Activated naive CD4-positive, alpha-beta T cell treated with anti-CD3 and anti-CD28 coated beads, Interleukin-2, amount 50 U/mL, for 24 hours (primary cell): ENCODE measurements around the gene PAH.

Experiments used
- H3K27ac Mint-ChIP-seq: one replicate; pipeline ENCODE4 v1.8.0; 2021; ENCODE audit warnings: mild to moderate bottlenecking, mixed read lengths
- H3K27me3 Mint-ChIP-seq: one replicate; pipeline ENCODE4 v1.8.0; 2021; ENCODE audit warnings: mixed read lengths
- H3K36me3 Mint-ChIP-seq: one replicate; pipeline ENCODE4 v1.8.0; 2021; ENCODE audit warnings: mixed read lengths
- H3K4me1 Mint-ChIP-seq: one replicate; pipeline ENCODE4 v1.8.0; 2021; ENCODE audit warnings: mixed read lengths
- H3K4me3 Mint-ChIP-seq: one replicate; pipeline ENCODE4 v1.8.0; 2021; ENCODE audit warnings: mild to moderate bottlenecking, mixed read lengths
- H3K9me3 Mint-ChIP-seq: one replicate; pipeline ENCODE4 v1.8.0; 2021; ENCODE audit warnings: mixed read lengths

The PAH gene

DNA sequence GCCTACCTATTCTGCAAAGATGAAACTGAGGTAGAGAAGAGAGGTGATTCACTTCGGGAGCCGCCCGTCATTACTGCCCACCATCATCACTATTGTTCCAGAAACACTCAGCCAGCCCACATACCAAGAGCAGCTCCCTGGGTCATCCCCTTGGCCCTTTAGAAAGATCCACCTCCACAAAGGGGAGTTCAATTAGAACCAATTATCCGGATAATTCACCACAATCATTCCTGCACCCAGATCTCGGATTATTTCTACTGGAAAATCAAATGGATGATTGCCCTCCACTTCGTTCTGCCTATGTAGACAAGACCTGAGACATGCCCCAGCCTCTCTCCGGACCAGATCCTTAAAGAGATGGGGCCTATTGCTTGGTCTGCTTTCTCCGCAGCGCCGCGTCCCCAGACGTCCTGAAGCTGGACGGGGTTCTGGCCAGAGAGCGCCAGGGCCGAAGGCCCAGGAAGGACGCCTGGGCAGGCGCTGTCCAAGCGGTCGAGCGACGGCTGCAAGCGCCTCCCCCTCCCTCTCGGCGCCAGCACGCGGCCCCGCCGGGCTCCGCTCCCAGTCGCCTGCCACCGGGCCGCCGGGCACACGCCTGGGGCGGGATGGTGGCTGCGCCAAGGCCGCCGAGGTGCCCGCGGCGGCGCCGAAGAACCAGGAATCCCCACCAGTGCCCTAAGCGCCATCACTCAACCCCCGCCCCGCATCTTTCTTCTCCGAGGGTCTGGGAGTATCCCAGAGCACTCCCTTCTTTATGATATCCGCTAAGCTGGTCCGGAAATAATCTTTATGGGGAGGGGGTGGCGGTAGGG is 39.1 kb upstream of the PAH start:
- Mint-ChIP-seq H3K36me3 (no peaks in the 10 kb centered on the region), H3K27me3 (peaks cover 61% of the 10 kb centered on the region), H3K4me1 (peaks cover 14% of the 10 kb centered on the region), H3K27ac (no peak overlapping the region), H3K9me3 (no peaks in the 10 kb centered on the region), H3K4me3 (no peak overlapping the region)

DNA sequence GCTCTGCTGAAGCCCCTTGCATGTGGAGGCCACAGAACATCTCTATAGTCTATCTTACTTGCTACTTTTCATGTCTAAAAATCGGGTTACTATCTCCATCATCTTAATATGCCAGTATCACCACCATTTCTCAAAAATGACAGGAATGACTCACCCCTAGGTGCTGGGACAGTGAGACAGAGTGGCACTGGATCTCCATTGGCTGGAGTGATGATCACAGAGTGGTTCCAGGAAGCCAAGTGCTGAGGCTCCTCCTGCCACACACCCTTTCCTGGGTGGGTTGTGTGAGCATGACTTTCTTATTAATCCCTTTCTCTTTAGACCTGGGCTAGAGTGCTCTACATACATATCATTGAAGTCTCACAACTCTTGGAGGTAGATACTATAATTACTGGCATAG is 37.1 kb upstream of the PAH start:
- Mint-ChIP-seq H3K9me3 (no peaks in the 10 kb centered on the region), H3K27ac (no peak overlapping the region), H3K4me3 (no peak overlapping the region), H3K27me3 (peaks cover 62% of the 10 kb centered on the region), H3K4me1 (peaks cover 11% of the 10 kb centered on the region), H3K36me3 (no peaks in the 10 kb centered on the region)

DNA sequence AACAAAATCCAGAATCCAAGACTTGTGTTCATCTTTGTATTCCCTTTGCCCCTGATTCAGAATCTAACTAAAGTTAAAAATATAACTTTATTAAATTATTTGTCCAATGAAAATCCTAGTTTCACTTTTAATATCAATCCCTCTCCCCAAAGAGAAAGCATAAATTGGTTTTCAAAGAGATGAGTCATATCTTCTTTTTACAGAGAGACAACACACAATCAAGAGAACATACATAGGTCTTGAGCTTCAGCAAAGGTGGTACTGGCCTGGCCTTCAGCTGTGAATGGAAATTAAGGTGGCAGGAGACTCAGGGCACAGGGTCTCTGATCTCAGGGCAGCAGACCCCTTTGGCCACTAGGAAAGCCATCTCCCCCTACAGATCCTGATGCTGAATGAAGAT is 36.2 kb upstream of the PAH start:
- H3K27me3 Mint-ChIP-seq = peaks cover 61% of the 10 kb centered on the region
- H3K9me3 Mint-ChIP-seq = no peaks in the 10 kb centered on the region
- H3K36me3 Mint-ChIP-seq = no peaks in the 10 kb centered on the region
- no peak overlapping the region for H3K27ac Mint-ChIP-seq
- no peak overlapping the region for H3K4me3 Mint-ChIP-seq
- peaks cover 8% of the 10 kb centered on the region for H3K4me1 Mint-ChIP-seq

DNA sequence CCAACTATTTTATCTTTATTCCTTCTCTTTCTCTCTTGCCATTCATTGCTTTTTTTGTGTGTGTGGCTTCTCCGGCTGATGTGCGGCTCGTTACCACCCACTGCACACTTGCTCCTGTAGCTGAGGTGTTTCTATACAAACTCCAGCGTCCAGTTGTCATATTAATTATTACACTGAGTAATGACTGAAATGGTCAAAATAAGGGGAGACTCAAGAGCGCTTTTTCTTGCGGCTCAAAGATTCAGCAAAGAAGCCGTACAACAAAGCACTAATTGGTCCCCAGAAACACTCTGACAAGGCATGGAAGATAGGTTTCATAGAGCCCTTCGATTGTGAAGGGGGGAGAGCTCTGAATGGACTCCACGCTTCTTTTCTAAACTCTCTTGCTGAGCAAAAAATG is 34.8 kb upstream of the PAH start:
- Mint-ChIP-seq H3K27me3 (peaks cover 66% of the 10 kb centered on the region), H3K9me3 (no peaks in the 10 kb centered on the region), H3K4me1 (peaks cover 2% of the 10 kb centered on the region)

DNA sequence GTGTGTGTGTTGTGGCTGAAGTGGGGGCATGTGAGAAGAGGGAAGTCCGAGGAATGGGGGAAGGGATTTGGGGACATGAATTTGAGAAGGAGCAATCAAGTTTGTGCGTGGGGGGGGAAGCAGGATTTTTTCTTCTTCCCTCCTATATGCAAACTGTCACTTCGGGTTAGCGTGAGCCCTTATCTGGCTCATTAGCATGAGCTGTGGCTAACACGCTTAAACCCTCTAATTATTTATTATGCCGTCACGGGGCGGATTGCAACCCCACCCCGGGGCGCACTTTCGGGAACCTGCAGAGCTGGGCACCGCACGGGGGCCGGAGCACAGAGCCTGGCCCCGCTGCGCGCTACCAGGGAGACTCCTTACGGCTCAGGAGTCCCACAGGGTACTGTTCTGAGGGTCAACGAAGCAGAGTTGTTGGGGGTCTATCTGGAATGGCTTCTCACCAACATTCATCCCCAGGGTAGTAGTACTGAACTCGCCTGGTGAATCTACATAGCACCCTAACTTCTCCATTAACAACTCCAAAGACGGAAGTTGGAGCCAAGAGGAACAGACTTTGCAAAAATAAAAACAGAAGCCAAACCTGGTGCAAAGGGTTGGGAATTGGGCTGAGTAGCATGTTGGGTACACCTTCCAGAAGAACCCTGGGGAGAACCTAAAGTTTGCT is 34.0 kb upstream of the PAH start:
- Mint-ChIP-seq H3K27ac (no peak overlapping the region), H3K36me3 (no peaks in the 10 kb centered on the region), H3K4me1 (no peaks in the 10 kb centered on the region), H3K4me3 (no peak overlapping the region), H3K9me3 (no peaks in the 10 kb centered on the region), H3K27me3 (peaks cover 66% of the 10 kb centered on the region)

More for the DNA sequence above, 34.8 kb upstream of the PAH start:
- H3K36me3 Mint-ChIP-seq = no peaks in the 10 kb centered on the region
- no peak overlapping the region for H3K4me3 Mint-ChIP-seq
- no peak overlapping the region for H3K27ac Mint-ChIP-seq

DNA sequence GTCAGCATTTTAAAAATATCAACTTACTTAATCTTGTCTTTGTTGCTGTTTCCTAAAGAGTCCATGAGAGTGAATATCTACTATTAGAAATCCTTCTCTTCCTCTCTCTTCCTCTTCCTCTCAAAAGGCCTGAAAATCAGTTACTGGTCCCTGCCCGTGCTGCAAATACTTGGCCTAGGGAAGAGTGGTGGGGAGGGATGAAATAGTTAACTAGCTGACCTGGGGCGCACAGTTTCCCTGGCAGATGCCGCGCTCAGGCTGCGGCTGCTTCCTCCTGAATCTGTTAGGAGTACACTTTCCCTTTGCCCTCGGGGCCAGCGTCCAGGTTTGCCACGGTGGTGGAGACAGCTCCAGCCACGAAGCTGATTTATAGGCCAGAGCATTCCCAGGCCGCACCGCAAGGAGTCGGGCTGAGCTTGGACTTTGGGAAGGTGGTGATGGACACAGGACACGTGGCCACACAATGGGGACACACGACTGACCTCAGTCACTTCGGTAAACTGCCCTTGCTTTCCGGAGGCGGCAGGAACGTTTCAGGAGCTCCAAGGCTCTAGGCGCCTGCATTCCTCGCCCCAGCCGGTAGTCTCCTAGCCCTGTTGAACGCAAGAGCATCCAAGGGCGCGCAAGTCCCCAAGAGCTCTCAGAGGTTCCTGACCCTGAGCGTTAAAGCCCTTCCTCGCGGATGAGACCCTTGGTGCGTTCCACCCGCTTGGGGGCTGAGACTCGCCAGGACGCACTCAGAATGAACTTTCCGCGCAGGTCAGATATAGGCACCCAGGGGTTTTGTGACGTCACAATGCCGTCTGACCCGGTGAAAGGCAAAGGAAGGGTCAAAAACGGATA is 33.3 kb upstream of the PAH start:
- H3K9me3 Mint-ChIP-seq = no peaks in the 10 kb centered on the region
- peaks cover 59% of the 10 kb centered on the region for H3K27me3 Mint-ChIP-seq
- H3K4me1 Mint-ChIP-seq = no peaks in the 10 kb centered on the region
- H3K4me3 Mint-ChIP-seq = no peak overlapping the region
- H3K36me3 Mint-ChIP-seq = no peaks in the 10 kb centered on the region
- H3K27ac Mint-ChIP-seq = no peak overlapping the region

DNA sequence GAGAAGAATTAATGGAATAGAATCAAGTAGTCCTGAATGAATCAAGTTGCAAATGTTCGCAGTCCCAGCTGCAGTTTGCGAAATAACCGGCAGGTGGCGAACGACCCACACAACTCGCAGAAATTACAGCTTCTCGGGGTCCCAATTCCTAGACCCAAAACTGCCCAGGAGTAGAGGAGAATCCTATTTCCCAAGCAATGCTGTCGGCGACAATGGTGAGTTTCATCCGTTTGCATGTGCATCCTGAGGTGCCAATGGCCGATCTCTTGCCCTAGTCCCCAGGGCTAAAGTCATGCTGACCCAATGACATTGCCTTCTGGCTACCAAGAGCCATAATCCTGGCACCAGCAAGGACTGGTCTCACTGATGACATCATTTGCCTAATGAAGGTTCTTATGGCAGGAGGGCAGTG is 31.9 kb upstream of the PAH start:
- no peaks in the 10 kb centered on the region for H3K4me1 Mint-ChIP-seq
- H3K27me3 Mint-ChIP-seq = peaks cover 45% of the 10 kb centered on the region
- no peak overlapping the region for H3K27ac Mint-ChIP-seq
- no peaks in the 10 kb centered on the region for H3K9me3 Mint-ChIP-seq
- H3K36me3 Mint-ChIP-seq = no peaks in the 10 kb centered on the region
- no peak overlapping the region for H3K4me3 Mint-ChIP-seq

DNA sequence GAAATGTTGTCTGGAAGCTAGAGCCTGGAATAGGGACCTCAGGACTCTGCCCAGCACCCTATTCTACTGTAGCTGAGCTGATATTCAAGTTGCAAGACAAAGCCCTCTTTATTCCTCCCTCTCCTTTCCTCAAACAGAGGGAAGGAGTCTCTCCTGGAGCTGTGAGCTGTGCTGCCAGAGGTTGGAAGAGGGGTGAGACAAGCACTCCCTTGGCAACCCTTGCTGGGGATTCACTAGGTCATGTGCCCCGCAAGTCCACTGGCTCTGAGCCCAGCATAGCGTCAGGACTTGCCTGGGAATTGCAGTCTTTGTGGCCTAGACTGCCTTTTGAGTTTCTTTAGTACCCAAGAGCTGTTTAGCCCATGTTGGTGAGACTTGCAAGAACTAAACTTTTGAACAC is 29.0 kb upstream of the PAH start:
- Mint-ChIP-seq H3K4me1 (no peaks in the 10 kb centered on the region), H3K4me3 (no peak overlapping the region), H3K27ac (no peak overlapping the region), H3K36me3 (no peaks in the 10 kb centered on the region), H3K27me3 (peaks cover 31% of the 10 kb centered on the region), H3K9me3 (peaks cover 3% of the 10 kb centered on the region)

DNA sequence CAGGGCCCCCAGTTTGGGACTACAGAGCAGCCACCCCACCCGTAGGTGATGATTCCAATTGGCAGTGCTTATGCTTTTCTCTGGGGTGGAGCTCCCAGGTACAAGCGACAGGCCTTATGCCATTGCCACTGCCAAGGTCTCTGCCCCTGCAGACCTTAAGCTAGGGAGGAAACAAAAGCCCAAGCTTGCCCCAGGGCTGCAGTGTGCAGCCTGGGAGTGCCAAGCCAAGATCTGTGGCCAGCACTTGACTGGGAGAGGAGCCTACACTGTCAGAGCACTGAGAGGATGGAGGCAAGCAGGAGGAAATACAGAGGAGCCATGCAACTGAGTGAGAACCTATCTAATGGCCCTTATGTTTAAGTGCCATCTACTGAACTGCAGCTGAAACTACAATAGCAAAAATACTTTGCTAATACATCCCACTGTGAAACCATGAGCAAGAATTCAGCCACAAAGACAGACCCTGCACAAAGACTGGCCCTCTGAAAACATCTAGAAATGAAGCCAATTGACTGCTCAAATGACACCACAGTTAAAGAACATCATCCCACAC is 22.7 kb upstream of the PAH start:
- Mint-ChIP-seq H3K4me3 (no peak overlapping the region), H3K9me3 (peaks cover 4% of the 10 kb centered on the region)

DNA sequence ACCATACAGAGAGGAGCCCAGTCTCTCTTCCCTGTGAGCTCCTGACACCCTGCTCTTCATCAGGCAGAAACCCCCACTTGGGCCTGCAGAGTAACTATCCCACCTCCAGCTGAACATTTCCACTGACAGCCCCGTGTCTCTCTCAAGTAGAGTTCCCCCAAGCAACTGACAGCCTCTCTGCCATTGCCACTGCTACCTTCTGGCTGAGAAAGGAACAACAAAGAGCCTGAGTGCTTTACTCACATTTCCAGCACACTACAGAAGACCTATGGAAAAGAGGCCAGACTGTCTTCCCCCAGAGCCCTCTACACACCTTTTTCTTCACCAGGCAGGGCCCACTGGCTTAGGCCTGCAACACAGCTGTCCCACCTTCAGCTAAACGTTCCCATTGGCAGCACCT is 22.0 kb upstream of the PAH start:
- Mint-ChIP-seq H3K4me3 (no peak overlapping the region), H3K27me3 (peaks cover 6% of the 10 kb centered on the region), H3K36me3 (no peaks in the 10 kb centered on the region), H3K27ac (no peak overlapping the region), H3K4me1 (no peaks in the 10 kb centered on the region), H3K9me3 (peaks cover 4% of the 10 kb centered on the region)

More for the DNA sequence above, 22.7 kb upstream of the PAH start:
- no peaks in the 10 kb centered on the region for H3K36me3 Mint-ChIP-seq
- H3K27me3 Mint-ChIP-seq = peaks cover 6% of the 10 kb centered on the region
- H3K27ac Mint-ChIP-seq = no peak overlapping the region
- no peaks in the 10 kb centered on the region for H3K4me1 Mint-ChIP-seq

DNA sequence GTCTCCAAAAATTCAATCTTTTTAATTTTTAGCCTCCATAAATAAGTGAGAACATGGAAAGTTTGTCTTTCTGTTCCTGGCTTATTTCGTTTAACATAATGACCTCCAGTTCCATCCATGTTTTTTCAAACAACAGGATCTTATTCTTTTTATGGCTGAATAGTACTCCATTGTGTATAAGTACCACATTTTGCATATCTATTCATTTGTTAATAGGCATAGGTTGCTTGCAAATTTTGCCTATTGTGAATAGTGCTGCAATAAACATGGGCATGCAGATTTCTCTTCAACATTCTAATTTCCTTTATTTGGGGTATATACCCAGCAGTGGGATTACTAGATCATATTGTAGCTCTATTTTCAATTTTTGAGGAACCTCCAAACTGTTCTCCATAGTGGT is 16.1 kb upstream of the PAH start:
- Mint-ChIP-seq H3K27ac (no peak overlapping the region), H3K9me3 (no peaks in the 10 kb centered on the region), H3K4me1 (no peaks in the 10 kb centered on the region), H3K36me3 (no peaks in the 10 kb centered on the region), H3K4me3 (no peak overlapping the region), H3K27me3 (peaks cover 4% of the 10 kb centered on the region)

DNA sequence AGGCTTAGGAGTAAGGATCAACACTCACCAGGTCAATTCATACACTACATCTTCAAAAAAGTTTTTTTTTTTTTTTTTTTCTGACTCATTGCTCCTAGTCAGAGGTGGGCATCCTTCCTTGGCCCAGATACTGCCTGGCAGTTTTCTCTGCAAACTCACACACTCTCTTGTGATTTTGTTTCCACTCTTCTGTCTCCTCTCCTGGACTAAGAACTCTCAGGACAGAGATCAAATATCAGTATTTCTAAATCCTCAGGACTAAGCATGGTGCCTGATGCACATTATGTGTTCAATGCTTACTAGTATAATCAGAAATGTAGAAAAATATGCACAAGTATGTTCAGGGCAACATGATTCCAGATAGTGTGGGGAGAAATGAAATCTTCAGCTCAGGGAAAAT is 10.2 kb upstream of the PAH start:
- H3K9me3 Mint-ChIP-seq = no peaks in the 10 kb centered on the region
- H3K27ac Mint-ChIP-seq = no peak overlapping the region
- H3K4me1 Mint-ChIP-seq = no peaks in the 10 kb centered on the region
- H3K4me3 Mint-ChIP-seq = no peak overlapping the region
- no peaks in the 10 kb centered on the region for H3K27me3 Mint-ChIP-seq
- H3K36me3 Mint-ChIP-seq = no peaks in the 10 kb centered on the region

DNA sequence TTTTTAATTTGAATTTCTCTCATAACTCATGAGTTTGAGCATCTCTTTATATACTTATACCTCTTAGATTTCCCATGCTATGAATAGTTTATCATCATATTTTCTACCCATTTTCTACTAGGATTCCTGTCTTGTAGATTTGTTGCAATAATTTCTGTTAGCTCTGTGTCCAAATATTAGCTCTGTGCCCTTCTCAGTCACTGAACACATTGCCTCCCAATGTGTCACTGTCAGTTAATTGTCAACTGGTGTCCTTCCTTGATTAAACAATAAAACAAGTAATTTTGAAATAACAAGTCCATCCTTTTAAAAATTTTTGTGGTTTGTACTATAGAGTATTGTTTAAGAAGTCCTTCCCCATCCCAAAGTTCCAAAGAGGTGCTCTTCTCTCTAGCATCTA is 4.2 kb upstream of the PAH start:
- Mint-ChIP-seq H3K4me3 (no peak overlapping the region), H3K4me1 (no peaks in the 10 kb centered on the region), H3K9me3 (peaks cover 6% of the 10 kb centered on the region), H3K27me3 (peaks cover 4% of the 10 kb centered on the region), H3K27ac (no peak overlapping the region), H3K36me3 (no peaks in the 10 kb centered on the region)

DNA sequence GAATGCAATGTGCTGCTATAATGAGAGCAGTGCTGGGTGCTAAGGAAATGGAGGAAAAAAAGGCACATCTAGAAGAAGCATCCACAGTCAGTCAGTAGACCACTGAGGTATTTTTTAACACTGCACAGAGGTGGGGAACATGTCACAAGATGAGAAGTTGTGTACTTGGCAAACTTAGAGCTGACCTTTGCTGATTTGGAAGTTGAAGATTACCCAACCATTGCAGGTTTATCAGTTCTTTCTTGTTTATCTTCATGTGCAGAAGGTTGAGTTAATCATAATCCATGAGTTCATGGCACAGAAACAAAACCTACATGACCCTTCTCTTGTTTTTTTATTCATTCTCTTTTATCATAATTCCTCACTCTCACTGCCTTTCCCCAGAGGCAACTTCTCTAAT is 3.2 kb upstream of the PAH start:
- Mint-ChIP-seq H3K27ac (no peak overlapping the region), H3K27me3 (peaks cover 4% of the 10 kb centered on the region)

DNA sequence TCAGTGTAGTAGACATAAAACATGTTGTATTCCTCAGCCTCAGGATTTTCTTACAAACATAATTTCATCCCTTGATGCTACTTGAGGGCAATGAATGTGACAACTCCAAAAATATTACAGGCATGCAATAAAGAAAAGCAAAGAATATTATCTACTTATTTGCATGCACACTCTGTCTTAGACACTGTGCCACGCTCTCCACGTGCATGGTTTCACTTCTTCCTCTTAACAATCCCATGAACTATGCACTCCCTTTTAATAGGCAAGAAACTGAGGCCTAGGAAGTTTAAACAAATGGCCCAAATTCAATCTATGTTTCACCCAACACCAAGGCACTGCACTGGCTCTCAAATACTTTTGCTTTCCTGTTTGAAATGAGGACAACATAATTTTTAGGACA is 1.8 kb upstream of the PAH start:
- Mint-ChIP-seq H3K4me3 (no peak overlapping the region), H3K27me3 (peaks cover 4% of the 10 kb centered on the region), H3K27ac (no peak overlapping the region), H3K36me3 (no peaks in the 10 kb centered on the region), H3K4me1 (no peaks in the 10 kb centered on the region), H3K9me3 (peaks cover 6% of the 10 kb centered on the region)

More for the DNA sequence above, 3.2 kb upstream of the PAH start:
- Mint-ChIP-seq H3K4me3 (no peak overlapping the region), H3K9me3 (peaks cover 6% of the 10 kb centered on the region), H3K36me3 (no peaks in the 10 kb centered on the region), H3K4me1 (no peaks in the 10 kb centered on the region)
